H1 (cell line): ENCODE data around the gene SEC62. TPM values are rescaled to one million over a fixed set of nuclear protein-coding genes. Genes with fewer than 3 reads are reported as not detected.

Experiments used
- ATF3 ChIP-seq: IDR thresholded peaks from 2 replicates; pipeline ENCODE4 v1.6.1; 2011; ENCODE audit warnings: low read depth, mild to moderate bottlenecking, low read length; ENCODE audit not compliant: insufficient read depth
- CBX8 ChIP-seq: fragments of 300-800, 300-1000 bp; sonication (generic); IDR thresholded peaks from 2 replicates; pipeline ENCODE4 v1.7.1; 2016; ENCODE audit warnings: low read depth, low read length, borderline replicate concordance
- JUN ChIP-seq: IDR thresholded peaks from 2 replicates; pipeline ENCODE4 v1.6.1; 2011; ENCODE audit warnings: low read depth, mild to moderate bottlenecking, improper control_type of control experiment, low read length
- NRF1 ChIP-seq: IDR thresholded peaks from 2 replicates; pipeline ENCODE4 v1.6.1; 2011; ENCODE audit warnings: mild to moderate bottlenecking, low read depth, low read length, improper control_type of control experiment
- RXRA ChIP-seq: IDR thresholded peaks from 2 replicates; pipeline ENCODE4 v1.6.1; 2011; ENCODE audit warnings: low read depth, mild to moderate bottlenecking, low read length, moderate library complexity; ENCODE audit not compliant: insufficient read depth
- polyA plus RNA-seq, 7 experiments: library from polyadenylated mRNA; depleted of rRNA in 3 of 7; stranded (reverse) in 5 of 7; unstranded in 2 of 7; fragments of >200 nt in 5 of 7; fragments of 200-250 nt in 2 of 7; gene quantifications; 1 replicate in 5 of 7; 2 replicates in 1 of 7; 4 replicates in 1 of 7; pipeline versions ENCODE4 v1.2.1 to v1.2.3, GENCODE V29; 2011 to 2013; ENCODE audit warnings: missing spikeins in 2 of 7, mixed read lengths in 2 of 7
- total RNA-seq: library from RNA; stranded (reverse); fragmentation: NEBNext Ultra II Directional; extraction: Animal tissue kit (Norgen Biotek cat#: 25700); gene quantifications from 2 replicates; pipeline ENCODE4 v1.2.1, GENCODE V29; 2021

The SEC62 gene
- total and polyA plus RNA-seq, 2 of the 8 experiments (the other 6 are each of a cell fraction or from before 2014, with no cell fraction given) = 67.8 to 113 TPM

GRCh38 chr3:169980055-169980454 lies 13.4 kb downstream of the SEC62 start (continued):
- TF ChIP-seq NRF1 (no peak), RXRA (no peak), JUN (no peak), CBX8 (no peak), ATF3 (no peak)
